Suprapubic skin (tissue), 2 donors: ENCODE results near the gene ADAM20.

Experiments used
- EP300 ChIP-seq: sonication (generic); formaldehyde crosslinking; IDR thresholded peaks from one replicate; pipeline ENCODE4 v1.6.1; 2017; ENCODE audit warnings: antibody characterized with exemption
- POLR2A ChIP-seq, 2 donors: fragments of 450-650 bp; IDR thresholded peaks; one replicate each; pipeline ENCODE4 v1.6.1; 2017; ENCODE audit warnings: antibody characterized with exemption in 2 of 2, mild to moderate bottlenecking in 2 of 2, moderate library complexity in 2 of 2

DNA sequence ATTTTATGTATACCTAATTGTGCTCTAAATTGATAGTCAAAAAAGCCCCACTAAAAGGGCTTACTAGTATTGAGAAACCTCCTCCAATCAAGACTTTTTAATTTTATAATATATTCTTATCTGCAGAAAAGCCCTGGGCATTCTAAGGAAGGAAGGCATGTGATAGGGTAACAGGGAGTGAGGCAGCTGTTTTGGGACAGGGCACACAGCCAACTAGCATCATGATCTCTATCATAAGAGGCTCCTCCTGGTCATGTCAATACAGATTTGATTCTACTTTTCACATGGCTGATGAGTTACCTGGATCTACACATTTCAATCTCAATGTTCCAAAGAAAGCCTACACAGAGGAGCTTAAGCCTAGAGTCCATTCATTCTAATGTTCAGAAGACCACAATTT is 9.1 kb downstream of the ADAM20 start:
- TF ChIP-seq EP300 (no peak), POLR2A (IDR thresholded peaks at IDR 0.05) (no peak)
